HEK293 (cell line): Measurements from ENCODE around the gene TMEM187.

ENCODE experiments used
- CTCF ChIP-seq: fragments of 450-650 bp; formaldehyde crosslinking; IDR thresholded peaks from 2 replicates; pipeline ENCODE4 v1.5.1; 2016; ENCODE audit warnings: missing biosample characterization, missing genetic modification characterization
- ELK4 ChIP-seq: IDR thresholded peaks from 2 replicates; pipeline ENCODE4 v1.6.1; 2011; ENCODE audit warnings: mild to moderate bottlenecking, low read depth, low read length, borderline replicate concordance
- GFI1B ChIP-seq: fragments of 450-650 bp; formaldehyde crosslinking; IDR thresholded peaks from 2 replicates; pipeline ENCODE4 v1.5.1; 2016; ENCODE audit warnings: missing biosample characterization, missing genetic modification characterization
- MEIS1 ChIP-seq: sonication (generic); formaldehyde crosslinking; IDR thresholded peaks from 2 replicates; pipeline ENCODE4 v1.8.1; 2022; ENCODE audit warnings: missing genetic modification reagents, mild to moderate bottlenecking, borderline replicate concordance
- OVOL3 ChIP-seq: fragments of 450-650 bp; formaldehyde crosslinking; IDR thresholded peaks from 2 replicates; pipeline ENCODE4 v1.5.1; 2016; ENCODE audit warnings: missing biosample characterization, missing genetic modification characterization
- SALL2 ChIP-seq: fragments of 450-650 bp; formaldehyde crosslinking; IDR thresholded peaks from 2 replicates; pipeline ENCODE4 v1.5.0; 2017; ENCODE audit warnings: missing biosample characterization, mild to moderate bottlenecking, missing genetic modification characterization, borderline replicate concordance
- SP3 ChIP-seq: fragments of 450-650 bp; formaldehyde crosslinking; IDR thresholded peaks from 2 replicates; pipeline ENCODE4 v1.5.1; 2016; ENCODE audit warnings: missing biosample characterization, missing genetic modification characterization
- TCF7L2 ChIP-seq: IDR thresholded peaks from 2 replicates; pipeline ENCODE4 v1.6.1; 2011; ENCODE audit warnings: low read depth, mild to moderate bottlenecking, inconsistent platforms, low read length, moderate library complexity, borderline replicate concordance
- ZBTB11 ChIP-seq: fragments of 450-650 bp; formaldehyde crosslinking; conservative IDR thresholded peaks from 2 replicates; pipeline ENCODE4 v1.5.1; 2016; ENCODE audit warnings: low read depth, missing biosample characterization, missing genetic modification characterization
- ZBTB7A ChIP-seq: fragments of 450-650 bp; formaldehyde crosslinking; IDR thresholded peaks from 2 replicates; pipeline ENCODE4 v1.5.1; 2016; ENCODE audit warnings: low read depth, missing biosample characterization, missing genetic modification characterization
- ZNF2 ChIP-seq: fragments of 450-650 bp; formaldehyde crosslinking; IDR thresholded peaks from 2 replicates; pipeline ENCODE4 v1.5.1; 2016; ENCODE audit warnings: missing biosample characterization, missing genetic modification characterization
- ZNF350 ChIP-seq: fragments of 450-650 bp; formaldehyde crosslinking; IDR thresholded peaks from 2 replicates; pipeline ENCODE4 v1.5.0; 2017; ENCODE audit warnings: missing biosample characterization, mild to moderate bottlenecking, missing genetic modification characterization

GRCh38 chrX:153999359-154000037 is 26.9 kb downstream of the TMEM187 start:
- no peak for TF ChIP-seq ZNF350
- TF ChIP-seq SP3 (tag by site-specific recombination) = no peak
- TF ChIP-seq CTCF = no peak
- no peak for TF ChIP-seq ZNF2 (tag by site-specific recombination)
- TF ChIP-seq OVOL3 (tag by site-specific recombination) = no peak
- no peak for TF ChIP-seq GFI1B
- TF ChIP-seq ZBTB7A (tag by site-specific recombination) = no peak
- TF ChIP-seq ELK4 = no peak
- TF ChIP-seq ZBTB11 (tag by site-specific recombination) = no peak
- no peak for TF ChIP-seq SALL2 (tag by site-specific recombination)
- no peak for TF ChIP-seq MEIS1
- no peak for TF ChIP-seq TCF7L2
